IMR-90 (cell line): ENCODE measurements around the gene IL22RA1. TPM values are rescaled to one million over a fixed set of nuclear protein-coding genes. Genes with fewer than 3 reads are reported as not detected.

ENCODE experiments used
- ATAC-seq: fragments of 200-7000 bp; cut with Tn5 transposase; 2 replicates; pipeline ENCODE4 v1.9.1; 2020; ENCODE audit warnings: low read depth, mild to moderate bottlenecking, moderate library complexity
- BruUV-seq: library from RNA; stranded (reverse); fragments of 400-500 nt; replicated peaks from 2 replicates; lab custom pipeline; 2021; lab: Mats Ljungman, UMichigan
- CTCF ChIA-PET: fragments of 300-600 bp; formaldehyde crosslinking; extraction: SDS; loops from one replicate; lab custom pipeline; 2021; ENCODE audit warnings: antibody characterized with exemption; lab: Yijun Ruan, JAX
- POLR2A ChIA-PET: fragments of 300-600 bp; sonication (Branson Sonifier 250); formaldehyde crosslinking; loops from one replicate; lab custom pipeline; 2022; ENCODE audit warnings: antibody characterized with exemption; ENCODE audit not compliant: unreplicated experiment; lab: Charles Lee
- DNase-seq: peaks from one replicate; pipeline ENCODE4 v3.0.0; 2013
- H2AFZ ChIP-seq: replicated peaks from 2 replicates; pipeline ENCODE3; 2013; ENCODE audit warnings: low read length, mild to moderate bottlenecking; ENCODE audit not compliant: poor library complexity
- H2AK5ac ChIP-seq: 2 replicates; pipeline ENCODE4 v1.6.1; 2013; ENCODE audit warnings: low read depth, low read length, inconsistent platforms
- H2AK9ac ChIP-seq: replicated peaks from 2 replicates; pipeline ENCODE3; 2013; ENCODE audit warnings: mild to moderate bottlenecking, low read depth, low read length, moderate library complexity; ENCODE audit not compliant: poor library complexity
- H2BK120ac ChIP-seq: 2 replicates; pipeline ENCODE4 v1.6.1; 2013; ENCODE audit warnings: low read depth, low read length, inconsistent platforms
- H2BK15ac ChIP-seq: 3 replicates; pipeline ENCODE4 v1.6.1; 2013; ENCODE audit warnings: low read depth, low read length, inconsistent platforms
- H2BK20ac ChIP-seq: 2 replicates; pipeline ENCODE4 v1.6.1; 2013; ENCODE audit warnings: low read depth, mild to moderate bottlenecking, inconsistent platforms, low read length, moderate library complexity
- H2BK5ac ChIP-seq: 2 replicates; pipeline ENCODE4 v1.6.1; 2013; ENCODE audit warnings: mild to moderate bottlenecking, low read depth, low read length, inconsistent platforms; ENCODE audit not compliant: poor library complexity, severe bottlenecking
- H3K14ac ChIP-seq: replicated peaks from 2 replicates; pipeline ENCODE4 v1.6.1; 2013; ENCODE audit warnings: low read depth, low read length, inconsistent platforms
- H3K18ac ChIP-seq: 2 replicates; pipeline ENCODE4 v1.6.1; 2013; ENCODE audit warnings: low read depth, low read length, control low read depth
- H3K23ac ChIP-seq: 2 replicates; pipeline ENCODE4 v1.6.1; 2013; ENCODE audit warnings: low read depth, low read length, inconsistent platforms
- H3K27ac ChIP-seq: 2 replicates; pipeline ENCODE4 v1.5.1; 2013; ENCODE audit warnings: mild to moderate bottlenecking, control low read depth, low read length; ENCODE audit not compliant: insufficient read depth
- H3K27me3 ChIP-seq: 2 replicates; pipeline ENCODE4 v1.6.1; 2013; ENCODE audit warnings: low read length; ENCODE audit not compliant: control insufficient read depth, insufficient read depth
- H3K36me3 ChIP-seq: 2 replicates; pipeline ENCODE4 v1.6.1; 2013; ENCODE audit warnings: low read length, mixed read lengths; ENCODE audit not compliant: control insufficient read depth, insufficient read depth
- H3K4ac ChIP-seq: 2 replicates; pipeline ENCODE4 v1.6.1; 2013; ENCODE audit warnings: low read depth, low read length, inconsistent platforms
- H3K4me1 ChIP-seq: 2 replicates; pipeline ENCODE4 v1.6.1; 2013; ENCODE audit warnings: low read length, mixed read lengths; ENCODE audit not compliant: control insufficient read depth, insufficient read depth
- H3K4me2 ChIP-seq: 2 replicates; pipeline ENCODE4 v1.6.1; 2013; ENCODE audit warnings: low read depth, mild to moderate bottlenecking, control low read depth, low read length, moderate library complexity
- H3K4me3 ChIP-seq: 2 replicates; pipeline ENCODE4 v1.5.1; 2013; ENCODE audit warnings: low read depth, mild to moderate bottlenecking, control low read depth, low read length, moderate library complexity; ENCODE audit not compliant: insufficient read depth
- H3K56ac ChIP-seq: 2 replicates; pipeline ENCODE4 v1.6.1; 2013; ENCODE audit warnings: low read length, inconsistent platforms; ENCODE audit not compliant: insufficient read depth; ENCODE audit errors: extremely low read depth
- H3K79me1 ChIP-seq, 2 experiments: 2 replicates each; pipeline ENCODE4 v1.6.1; 2013; ENCODE audit warnings: low read length in 2 of 2, inconsistent platforms in 1 of 2, low read depth in 1 of 2
- H3K9ac ChIP-seq: 2 replicates; pipeline ENCODE4 v1.6.1; 2013; ENCODE audit warnings: low read depth, low read length, control low read depth
- H3K9me1 ChIP-seq: 2 replicates; pipeline ENCODE4 v1.6.1; 2013; ENCODE audit warnings: low read length, inconsistent platforms; ENCODE audit not compliant: insufficient read depth
- H3K9me3 ChIP-seq: 2 replicates; pipeline ENCODE4 v1.6.1; 2013; ENCODE audit warnings: low read length; ENCODE audit not compliant: control insufficient read depth, insufficient read depth
- H4K20me1 ChIP-seq: 2 replicates; pipeline ENCODE4 v1.6.1; 2013; ENCODE audit warnings: low read length, inconsistent platforms; ENCODE audit not compliant: insufficient read depth
- H4K5ac ChIP-seq: 2 replicates; pipeline ENCODE4 v1.6.1; 2013; ENCODE audit warnings: mild to moderate bottlenecking, low read depth, low read length, control low read depth
- H4K8ac ChIP-seq, 2 experiments: 2 replicates each; pipeline ENCODE4 v1.6.1; 2013; ENCODE audit warnings: low read depth in 2 of 2, low read length in 2 of 2, control low read depth in 1 of 2, inconsistent platforms in 1 of 2
- H4K91ac ChIP-seq: 2 replicates; pipeline ENCODE4 v1.6.1; 2013; ENCODE audit warnings: low read depth, low read length, inconsistent platforms; ENCODE audit not compliant: insufficient read depth
- BHLHE40 ChIP-seq: fragments of 150-350 bp; IDR thresholded peaks from 2 replicates; pipeline ENCODE4 v1.6.1; 2016; ENCODE audit warnings: mild to moderate bottlenecking, low read depth, low read length
- CEBPB ChIP-seq: IDR thresholded peaks from 2 replicates; pipeline ENCODE4 v1.6.1; 2012; ENCODE audit warnings: low read depth, low read length, improper control_type of control experiment
- CHD1 ChIP-seq: IDR thresholded peaks from 2 replicates; pipeline ENCODE4 v1.6.1; 2012; ENCODE audit warnings: low read depth, low read length, improper control_type of control experiment
- CTCF ChIP-seq: conservative IDR thresholded peaks from 2 replicates; pipeline ENCODE4 v1.5.1; 2012; ENCODE audit warnings: mild to moderate bottlenecking, low read depth, low read length, improper control_type of control experiment
- ELK1 ChIP-seq: fragments of 150-350 bp; IDR thresholded peaks from 2 replicates; pipeline ENCODE4 v1.6.1; 2016; ENCODE audit warnings: low read depth, mild to moderate bottlenecking, low read length, moderate library complexity, borderline replicate concordance
- FOS ChIP-seq: fragments of 150-350 bp; IDR thresholded peaks from 2 replicates; pipeline ENCODE4 v1.6.1; 2016; ENCODE audit warnings: low read depth, low read length
- MAFK ChIP-seq: IDR thresholded peaks from 2 replicates; pipeline ENCODE4 v1.6.1; 2012; ENCODE audit warnings: low read depth, low read length, improper control_type of control experiment
- MAZ ChIP-seq: IDR thresholded peaks from 2 replicates; pipeline ENCODE4 v1.6.1; 2012; ENCODE audit warnings: low read depth, mild to moderate bottlenecking, low read length, improper control_type of control experiment, moderate library complexity, borderline replicate concordance
- MXI1 ChIP-seq: IDR thresholded peaks from 2 replicates; pipeline ENCODE4 v1.6.1; 2012; ENCODE audit warnings: low read depth, mild to moderate bottlenecking, low read length, moderate library complexity, borderline replicate concordance
- NFE2L2 ChIP-seq: fragments of 150-350 bp; IDR thresholded peaks from 2 replicates; pipeline ENCODE4 v1.6.1; 2016; ENCODE audit warnings: low read depth, mild to moderate bottlenecking, low read length
- POLR2A ChIP-seq: IDR thresholded peaks from 2 replicates; pipeline ENCODE4 v1.6.1; 2012; ENCODE audit warnings: mild to moderate bottlenecking, low read depth, low read length
- RAD21 ChIP-seq: IDR thresholded peaks from 2 replicates; pipeline ENCODE4 v1.6.1; 2012; ENCODE audit warnings: low read length, improper control_type of control experiment
- RCOR1 ChIP-seq: IDR thresholded peaks from 2 replicates; pipeline ENCODE4 v1.6.1; 2012; ENCODE audit warnings: mild to moderate bottlenecking, low read length, improper control_type of control experiment; ENCODE audit not compliant: insufficient replicate concordance
- RFX5 ChIP-seq: IDR thresholded peaks from 2 replicates; pipeline ENCODE4 v1.8.0; 2012; ENCODE audit warnings: low read depth, mild to moderate bottlenecking, low read length, moderate library complexity
- SMC3 ChIP-seq: fragments of 150-350 bp; IDR thresholded peaks from 2 replicates; pipeline ENCODE4 v1.6.1; 2016; ENCODE audit warnings: low read depth, mild to moderate bottlenecking, antibody characterized with exemption, low read length, moderate library complexity
- USF2 ChIP-seq: fragments of 150-350 bp; IDR thresholded peaks from 2 replicates; pipeline ENCODE4 v1.6.1; 2017; ENCODE audit warnings: mild to moderate bottlenecking, antibody characterized with exemption, low read length, low read depth
- WGBS, 2 experiments: methylation state at CpG; one replicate each; pipeline versions ENCODE4 v1.1.5 to v1.1.7; 2013; ENCODE audit warnings: missing lambda C conversion rate in 2 of 2; ENCODE audit not compliant: insufficient read length in 1 of 2; ENCODE audit errors: extremely low coverage in 2 of 2; 5-methylcytosine and 5-hydroxymethylcytosine counted together
- dilution Hi-C: fragments of 300-500 bp; cut with HindIII; formaldehyde crosslinking; loops from one replicate; pipeline ENCODE4 v1.14.3; 2018; ENCODE audit warnings: low sequenced_read_pairs; ENCODE audit not compliant: unreplicated experiment
- in situ Hi-C: fragments of 300-500 bp; cut with MboI; formaldehyde crosslinking; loops from 3 replicates; pipeline ENCODE4 v1.14.3; 2019; ENCODE audit warnings: low sequenced_read_pairs, inconsistent platforms, mixed read lengths
- intact Hi-C: fragments of 100-400 bp; cut with micrococcal nuclease; formaldehyde crosslinking; loops from 2 replicates; pipeline ENCODE4 v1.10.0; 2022
- polyA plus RNA-seq, 3 experiments: library from polyadenylated mRNA; depleted of rRNA; stranded (reverse); fragments of >200 nt; gene quantifications; 2 replicates each; pipeline ENCODE4 v1.2.3, GENCODE V29; 2012; ENCODE audit warnings: low replicate concordance in 1 of 3
- total RNA-seq: library from RNA; depleted of rRNA; stranded (reverse); fragments of >200 nt; gene quantifications from 2 replicates; pipeline ENCODE4 v1.2.3, GENCODE V29; 2012

Gene IL22RA1
- total and polyA plus RNA-seq, 2 of the 4 experiments (the other 2 are of a cell fraction), result not detected

GRCh38 chr1:24081190-24081589, 61.8 kb downstream of the IL22RA1 start:
- Histone ChIP-seq H4K91ac (no peak overlapping the region), H3K14ac (no peak overlapping the region), H3K18ac (no peak overlapping the region), H3K79me1 (no peaks in the 10 kb centered on the region), H3K4ac (no peak overlapping the region), H4K5ac (no peak overlapping the region), H2BK20ac (no peak overlapping the region), H3K27ac (no peak overlapping the region), H3K36me3 (no peaks in the 10 kb centered on the region), H2AK9ac (no peak overlapping the region), H3K9me1 (no peaks in the 10 kb centered on the region), H2AK5ac (no peak overlapping the region), H2BK15ac (no peak overlapping the region), H3K23ac (no peak overlapping the region), H3K56ac (no peak overlapping the region), H2BK120ac (no peak overlapping the region), H3K9me3 (no peaks in the 10 kb centered on the region), H3K27me3 (peaks cover 54% of the 10 kb centered on the region), H2AFZ (no peak overlapping the region), H3K4me1 (no peaks in the 10 kb centered on the region), H3K4me3 (no peak overlapping the region), H4K20me1 (no peaks in the 10 kb centered on the region), H2BK5ac (no peak overlapping the region), H3K9ac (no peak overlapping the region), H4K8ac (no peak overlapping the region), H3K4me2 (no peak overlapping the region)
- ChIA-PET CTCF (no interaction called here), POLR2A (no interaction called here)
- TF ChIP-seq FOS (no peak), RFX5 (no peak), ELK1 (no peak), MAFK (no peak), MAZ (no peak), USF2 (no peak), CHD1 (no peak), RCOR1 (no peak), NFE2L2 (no peak), CTCF (no peak), RAD21 (no peak), POLR2A (no peak), CEBPB (no peak), BHLHE40 (no peak), MXI1 (no peak), SMC3 (no peak)
- intact Hi-C loops, result loop anchor here (10.0 kb wide), 1 partner anchor 54 kb away; no protein-coding TSS in a partner anchor
- dilution Hi-C loops, result no loop called here
- ATAC-seq (no peak), DNase-seq (no peak)
- in situ Hi-C loops, result no loop called here
- no TSS peak for BruUV-seq
- WGBS, 2 experiments, result no CpG with 5 or more reads among the region's 6 CpGs
